ENCODE data around the gene CD44.

- TF ChIP-seq CTCF (IDR thresholded peaks at IDR 0.05; ENCODE audit: low read depth, low read length, poor library complexity, severe bottlenecking) (no peak), EZH2phosphoT487 (IDR thresholded peaks at IDR 0.05; ENCODE audit: borderline replicate concordance, low read length) (no peak)
These were observed 11.4 kb upstream of the CD44 start for GRCh38 chr11:35127619-35128018.
